ENCODE results near the gene MAP6. TPM values are rescaled to one million over a fixed set of nuclear protein-coding genes. Genes with fewer than 3 reads are reported as not detected.

The MAP6 gene
- total and polyA plus RNA-seq, 10 of the 15 experiments (the other 5 are each of a cell fraction or from before 2014, with no cell fraction given) = 0.06 to 0.19 (median 0.11) TPM; not detected in 5

- no peak for FAIRE-seq
- TF ChIP-seq RELA (IDR thresholded peaks at IDR 0.05; ENCODE audit: borderline replicate concordance, partially characterized antibody) (no peak), CREM (IDR thresholded peaks at IDR 0.05; ENCODE audit: low read depth) (no peak), IKZF1 (conservative IDR thresholded peaks at IDR 0.05) (peak; percentile 71), CHD4 (IDR thresholded peaks at IDR 0.05) (no peak), IRF3 (IDR thresholded peaks at IDR 0.05) (no peak), BMI1 (IDR thresholded peaks at IDR 0.05; ENCODE audit: borderline replicate concordance) (peak; percentile 91), ZZZ3 (IDR thresholded peaks at IDR 0.05; ENCODE audit: control insufficient read depth, insufficient read length, low read depth) (no peak), CEBPZ (IDR thresholded peaks at IDR 0.05; ENCODE audit: low read depth, low read length) (no peak), SP1 (IDR thresholded peaks at IDR 0.05; ENCODE audit: low read depth, low read length) (no peak), KAT2A (conservative IDR thresholded peaks at IDR 0.05; ENCODE audit: control insufficient read depth, low read depth, low read length) (no peak), HDAC2 (IDR thresholded peaks at IDR 0.05) (no peak), SKIL (IDR thresholded peaks at IDR 0.05; ENCODE audit: low read depth, poor library complexity, severe bottlenecking) (no peak), ZNF274 (IDR thresholded peaks at IDR 0.05; ENCODE audit: insufficient read depth, insufficient read length) (no peak), NR2C1 (IDR thresholded peaks at IDR 0.05) (no peak), BCL3 (IDR thresholded peaks at IDR 0.05; ENCODE audit: borderline replicate concordance, insufficient read depth, low read depth, low read length, poor library complexity, severe bottlenecking) (no peak), BRCA1 (IDR thresholded peaks at IDR 0.05; ENCODE audit: low read depth, low read length) (no peak), NFIC (IDR thresholded peaks at IDR 0.05; ENCODE audit: low read depth, low read length) (no peak)
These were observed 29.1 kb downstream of the MAP6 start for GRCh38 chr11:75639762-75640181.

More at GRCh38 chr11:75639762-75640181, 29.1 kb downstream of the MAP6 start:
- no peaks in the 10 kb centered on the region for H3K9me3 ChIP-seq (replicated peaks; ENCODE audit: control insufficient read depth, insufficient read depth, low read length)
- ATAC-seq (peak; percentile 95), DNase-seq (ENCODE audit: low read depth, low spot score) (peak; percentile 17)
- H2AFZ ChIP-seq (ENCODE audit: control insufficient read depth, low read depth, low read length) = no peak overlapping the region
- in situ Hi-C loops (cut with MboI) = no loop called here
- H3K79me2 ChIP-seq (ENCODE audit: control insufficient read depth, insufficient read depth, low read length) = no peaks in the 10 kb centered on the region
- ChIA-PET CTCF (no interaction called here), SMC1A (ENCODE audit: uncharacterized antibody, unreplicated experiment) (no interaction called here), RAD21 (ENCODE audit: unreplicated experiment) (no interaction called here), POLR2A (no interaction called here)
- peaks cover 4% of the 10 kb centered on the region; the same call in 1 of the 2 replicates for H3K4me1 ChIP-seq (ENCODE audit: control insufficient read depth, insufficient read depth, low read length)
- H3K4me2 ChIP-seq (ENCODE audit: control insufficient read depth, insufficient read depth) = no peak overlapping the region
- intact Hi-C loops (cut with micrococcal nuclease; ENCODE audit: unreplicated experiment) = no loop called here
- H3K9ac ChIP-seq (ENCODE audit: control insufficient read depth, insufficient read depth, low read length) = no peak overlapping the region
- 2% methylated on average over 4 of the region's 4 CpGs for WGBS (ENCODE audit: insufficient coverage, insufficient replicate concordance, low lambda C conversion rate, missing lambda C conversion rate)
- BruUV-seq (replicated peaks) = no TSS peak
- no peaks in the 10 kb centered on the region for H3K36me3 ChIP-seq (ENCODE audit: control insufficient read depth in 2 of 2, insufficient read depth in 2 of 2, low read length in 1 of 2)
- H3K27ac ChIP-seq (ENCODE audit: control insufficient read depth, insufficient read depth) = no peak overlapping the region
- no peaks in the 10 kb centered on the region for H4K20me1 ChIP-seq (ENCODE audit: control insufficient read depth, insufficient read depth)
- H3K4me3 ChIP-seq = no peak overlapping the region
- no peaks in the 10 kb centered on the region; a peak in 1 of 4 replicates for H3K27me3 ChIP-seq (replicated peaks in 1 of 2; ENCODE audit: control insufficient read depth in 2 of 2, insufficient read depth in 2 of 2, low read length in 1 of 2)

All from GM12878 (cell line).